HepG2 (cell line): ENCODE data around the gene JMJD8. TPM values are rescaled to one million over a fixed set of nuclear protein-coding genes. Genes with fewer than 3 reads are reported as not detected.

Source experiments
- AFF4 ChIP-seq: sonication (generic); formaldehyde crosslinking; IDR thresholded peaks from 2 replicates; pipeline ENCODE4 v1.4.0; 2020; ENCODE audit warnings: missing genetic modification reagents
- FOXA3 ChIP-seq: IDR thresholded peaks from 2 replicates; pipeline ENCODE4 v1.6.1; 2016; ENCODE audit warnings: missing genetic modification reagents, missing compliant biosample characterization
- FOXO1 ChIP-seq: sonication (generic); formaldehyde crosslinking; IDR thresholded peaks from 2 replicates; pipeline ENCODE4 v1.4.0; 2020; ENCODE audit warnings: missing genetic modification reagents
- GATAD2A ChIP-seq: IDR thresholded peaks from 2 replicates; pipeline ENCODE4 v1.6.1; 2016
- GPN1 ChIP-seq: sonication (generic); formaldehyde crosslinking; IDR thresholded peaks from 2 replicates; pipeline ENCODE4 v1.5.1; 2020; ENCODE audit warnings: missing genetic modification reagents, borderline replicate concordance
- GTF2F1 ChIP-seq: fragments of 150-350 bp; IDR thresholded peaks from 2 replicates; pipeline ENCODE4 v1.6.1; 2014; ENCODE audit warnings: low read length
- IKZF4 ChIP-seq: sonication (generic); formaldehyde crosslinking; IDR thresholded peaks from 2 replicates; pipeline ENCODE4 v1.5.1; 2020; ENCODE audit warnings: borderline replicate concordance, mild to moderate bottlenecking, low read depth, missing genetic modification reagents; ENCODE audit errors: not compliant biosample characterization
- IRF1 ChIP-seq: sonication (generic); formaldehyde crosslinking; IDR thresholded peaks from 2 replicates; pipeline ENCODE4 v1.4.0; 2020; ENCODE audit warnings: low read depth, mild to moderate bottlenecking, missing genetic modification reagents
- JARID2 ChIP-seq: sonication (generic); formaldehyde crosslinking; IDR thresholded peaks from 2 replicates; pipeline ENCODE4 v1.8.1; 2023; ENCODE audit warnings: missing genetic modification reagents, inconsistent platforms; ENCODE audit not compliant: insufficient replicate concordance
- KDM1A ChIP-seq: IDR thresholded peaks from 2 replicates; pipeline ENCODE4 v1.6.1; 2016; ENCODE audit warnings: missing compliant biosample characterization
- MED1 ChIP-seq: sonication (generic); formaldehyde crosslinking; IDR thresholded peaks from 2 replicates; pipeline ENCODE4 v1.4.0; 2020; ENCODE audit warnings: missing genetic modification reagents
- MEIS2 ChIP-seq: sonication (generic); formaldehyde crosslinking; IDR thresholded peaks from 2 replicates; pipeline ENCODE4 v1.9.0; 2021; ENCODE audit warnings: mild to moderate bottlenecking, missing genetic modification reagents
- MIER2 ChIP-seq: IDR thresholded peaks from 2 replicates; pipeline ENCODE4 v1.6.1; 2016; ENCODE audit warnings: missing biosample characterization, missing genetic modification reagents
- MXI1 ChIP-seq: IDR thresholded peaks from 3 replicates; pipeline ENCODE4 v1.6.1; 2012; ENCODE audit warnings: low read depth, low read length, inconsistent platforms, borderline replicate concordance
- POLR2G ChIP-seq: fragments of 200-400 bp; formaldehyde crosslinking; IDR thresholded peaks from 2 replicates; pipeline ENCODE4 v1.6.1; 2018; ENCODE audit warnings: mild to moderate bottlenecking, low read depth, low read length, moderate library complexity
- RFX1 ChIP-seq: fragments of 450-650 bp; IDR thresholded peaks from 2 replicates; pipeline ENCODE4 v1.6.1; 2017
- TGIF2 ChIP-seq: IDR thresholded peaks from 2 replicates; pipeline ENCODE4 v1.6.1; 2016; ENCODE audit warnings: control low read depth, missing compliant biosample characterization
- ZFP1 ChIP-seq: IDR thresholded peaks from 2 replicates; pipeline ENCODE4 v1.6.1; 2016
- ZFP36L2 ChIP-seq: sonication (generic); formaldehyde crosslinking; IDR thresholded peaks from 2 replicates; pipeline ENCODE4 v1.4.0; 2020; ENCODE audit warnings: missing genetic modification reagents
- ZNF101 ChIP-seq: sonication (generic); formaldehyde crosslinking; IDR thresholded peaks from 2 replicates; pipeline ENCODE4 v1.4.0; 2020; ENCODE audit warnings: mild to moderate bottlenecking, low read depth, missing genetic modification reagents, borderline replicate concordance
- ZNF225 ChIP-seq: sonication (generic); formaldehyde crosslinking; IDR thresholded peaks from 2 replicates; pipeline ENCODE4 v1.4.0; 2020; ENCODE audit warnings: mild to moderate bottlenecking, missing genetic modification reagents
- ZNF230 ChIP-seq: sonication (generic); formaldehyde crosslinking; IDR thresholded peaks from 2 replicates; pipeline ENCODE4 v1.4.0; 2020; ENCODE audit warnings: mild to moderate bottlenecking, missing genetic modification reagents
- ZNF513 ChIP-seq: sonication (generic); formaldehyde crosslinking; conservative IDR thresholded peaks from 2 replicates; pipeline ENCODE4 v1.5.0; 2020; ENCODE audit warnings: missing genetic modification reagents
- ZNF772 ChIP-seq: sonication (generic); formaldehyde crosslinking; IDR thresholded peaks from 2 replicates; pipeline ENCODE4 v1.5.0; 2020; ENCODE audit warnings: mild to moderate bottlenecking, missing genetic modification reagents
- ZNF777 ChIP-seq: sonication (generic); formaldehyde crosslinking; IDR thresholded peaks from 2 replicates; pipeline ENCODE4 v1.4.0; 2020; ENCODE audit warnings: missing genetic modification reagents
- ZNF850 ChIP-seq: sonication (generic); formaldehyde crosslinking; conservative IDR thresholded peaks from 2 replicates; pipeline ENCODE4 v1.9.0; 2021; ENCODE audit warnings: mild to moderate bottlenecking, missing genetic modification reagents
- polyA plus RNA-seq, 8 experiments: library from polyadenylated mRNA; depleted of rRNA in 3 of 8; stranded (reverse) in 7 of 8; unstranded in 1 of 8; fragments of >200 nt; fragmentation: Illumina TruSeq in 4 of 8; extraction: Trizol in 4 of 8; gene quantifications; 2 replicates each; pipeline versions ENCODE4 v1.2.1 to v1.2.3, GENCODE V29; 2011 to 2016; ENCODE audit warnings: low read depth in 4 of 8, missing spikeins in 1 of 8, mixed read lengths in 1 of 8; ENCODE audit not compliant: insufficient read depth in 1 of 8
- total RNA-seq, 5 experiments: library from RNA; depleted of rRNA; stranded (reverse); fragments of >200 nt; fragmentation: Illumina TruSeq; extraction: Trizol; gene quantifications; 2 replicates each; pipeline ENCODE4 v1.2.3, GENCODE V29; 2016; ENCODE audit warnings: low read depth in 1 of 5

Gene JMJD8
- total and polyA plus RNA-seq, 2 of the 13 experiments (the other 11 are each of a cell fraction or from before 2014, with no cell fraction given) = 2.6 to 11.8 TPM

GRCh38 chr16:695355-696089 lies 11.4 kb upstream of the JMJD8 start (continued):
- TF ChIP-seq IRF1 (no peak), GPN1 (CRISPR knock-in tag) (peak; percentile 23; the same call in 1 of the 2 replicates), AFF4 (CRISPR knock-in tag) (no peak), ZNF850 (CRISPR knock-in tag) (no peak), FOXO1 (CRISPR knock-in tag) (peak; percentile 40; the same call in 1 of the 2 replicates), IKZF4 (CRISPR knock-in tag) (peak; percentile 75), FOXA3 (CRISPR knock-in tag) (peak; percentile 24; the same call in 1 of the 2 replicates), POLR2G (no peak), ZNF230 (CRISPR knock-in tag) (no peak), GATAD2A (no peak; the same call in 1 of the 2 replicates), ZNF777 (CRISPR knock-in tag) (peak; percentile 63), ZNF101 (CRISPR knock-in tag) (no peak), MEIS2 (no peak), ZNF225 (CRISPR knock-in tag) (peak; percentile 60; the same call in 1 of the 2 replicates), JARID2 (CRISPR knock-in tag) (no peak), TGIF2 (no peak), RFX1 (no peak), MIER2 (0 out of 2 replicates have a peak, but pooled peaks have one; percentile 49), ZFP36L2 (CRISPR knock-in tag) (no peak), KDM1A (no peak), ZFP1 (no peak), ZNF513 (CRISPR knock-in tag) (0 out of 2 replicates have a peak, but pooled peaks have one; percentile 51), MED1 (0 out of 2 replicates have a peak, but pooled peaks have one; percentile 28), GTF2F1 (no peak), ZNF772 (CRISPR knock-in tag) (peak; percentile 83; the same call in 1 of the 2 replicates), MXI1 (no peak; the same call in 2 of the 3 replicates)
